Measurements from ENCODE around the gene ADRA2B. TPM values are rescaled to one million over a fixed set of nuclear protein-coding genes. Genes with fewer than 3 reads are reported as not detected.

Gene ADRA2B
- total RNA-seq, 1 donor from 2014 or later, result 0.14 TPM

DNA sequence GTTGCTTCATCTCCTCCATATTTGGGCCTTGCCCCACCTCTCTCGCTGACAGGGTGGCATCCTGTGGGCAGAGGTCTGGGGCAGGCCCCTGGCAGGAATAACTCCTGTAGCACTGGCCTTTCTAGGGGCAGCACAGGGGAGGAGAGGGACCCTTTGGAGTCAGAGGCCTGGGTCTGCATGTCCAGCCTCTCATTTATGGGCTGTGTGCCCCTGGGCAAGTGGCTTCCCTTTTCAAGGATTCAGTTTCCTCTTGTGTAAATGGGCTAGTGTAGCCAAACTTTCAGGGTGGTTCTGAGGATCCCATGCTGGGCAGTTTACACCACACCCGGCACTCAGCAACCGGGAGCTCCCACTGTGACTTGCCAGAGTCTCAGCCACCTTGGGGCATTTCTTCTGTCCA, 23.4 kb downstream of the ADRA2B start:
- DNase-seq (peak; percentile 41), ATAC-seq (peak; percentile 31)
- Histone ChIP-seq H3K27me3 (no peaks in the 10 kb centered on the region), H3K36me3 (no peaks in the 10 kb centered on the region), H3K27ac (no peak overlapping the region), H3K9me3 (no peaks in the 10 kb centered on the region), H3K4me1 (no peaks in the 10 kb centered on the region), H3K4me3 (no peak overlapping the region)
- TF ChIP-seq, protein P1, sequence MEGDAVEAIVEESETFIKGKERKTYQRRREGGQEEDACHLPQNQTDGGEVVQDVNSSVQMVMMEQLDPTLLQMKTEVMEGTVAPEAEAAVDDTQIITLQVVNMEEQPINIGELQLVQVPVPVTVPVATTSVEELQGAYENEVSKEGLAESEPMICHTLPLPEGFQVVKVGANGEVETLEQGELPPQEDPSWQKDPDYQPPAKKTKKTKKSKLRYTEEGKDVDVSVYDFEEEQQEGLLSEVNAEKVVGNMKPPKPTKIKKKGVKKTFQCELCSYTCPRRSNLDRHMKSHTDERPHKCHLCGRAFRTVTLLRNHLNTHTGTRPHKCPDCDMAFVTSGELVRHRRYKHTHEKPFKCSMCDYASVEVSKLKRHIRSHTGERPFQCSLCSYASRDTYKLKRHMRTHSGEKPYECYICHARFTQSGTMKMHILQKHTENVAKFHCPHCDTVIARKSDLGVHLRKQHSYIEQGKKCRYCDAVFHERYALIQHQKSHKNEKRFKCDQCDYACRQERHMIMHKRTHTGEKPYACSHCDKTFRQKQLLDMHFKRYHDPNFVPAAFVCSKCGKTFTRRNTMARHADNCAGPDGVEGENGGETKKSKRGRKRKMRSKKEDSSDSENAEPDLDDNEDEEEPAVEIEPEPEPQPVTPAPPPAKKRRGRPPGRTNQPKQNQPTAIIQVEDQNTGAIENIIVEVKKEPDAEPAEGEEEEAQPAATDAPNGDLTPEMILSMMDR (IDR thresholded peaks at IDR 0.05), result no peak
- intact Hi-C loops (cut with DNase I), result no loop called here

DNA sequence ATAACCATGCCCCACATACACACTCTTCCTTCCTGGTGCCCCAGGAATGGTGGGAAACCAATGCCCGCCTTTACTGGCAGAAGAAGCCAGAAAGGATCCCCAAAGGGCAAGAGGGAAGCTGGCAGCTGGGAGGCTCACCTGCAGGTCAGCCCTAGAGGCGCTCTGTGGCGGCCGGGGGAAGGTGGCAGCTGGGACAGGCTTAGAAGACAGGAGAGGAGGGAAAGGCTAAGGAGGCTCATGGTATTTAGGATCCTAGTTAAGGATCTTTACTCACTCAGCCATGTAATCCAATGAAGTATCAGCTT, 23.8 kb downstream of the ADRA2B start:
- Histone ChIP-seq H3K27me3 (no peaks in the 10 kb centered on the region), H3K27ac (no peak overlapping the region), H3K9me3 (no peaks in the 10 kb centered on the region), H3K36me3 (no peaks in the 10 kb centered on the region), H3K4me1 (no peaks in the 10 kb centered on the region), H3K4me3 (no peak overlapping the region)
- no peak for ATAC-seq
- TF ChIP-seq, protein P1 (IDR thresholded peaks at IDR 0.05), result no peak
- intact Hi-C loops (cut with DNase I), result no loop called here
- DNase-seq, result no peak

- TF ChIP-seq, protein P1 (IDR thresholded peaks at IDR 0.05), result no peak
- Histone ChIP-seq H3K9me3 (no peaks in the 10 kb centered on the region), H3K27me3 (no peaks in the 10 kb centered on the region), H3K27ac (no peak overlapping the region), H3K4me3 (no peak overlapping the region), H3K36me3 (no peaks in the 10 kb centered on the region), H3K4me1 (no peaks in the 10 kb centered on the region)
- ATAC-seq (no peak), DNase-seq (peak; percentile 61)
- intact Hi-C loops (cut with DNase I), result no loop called here
Measured at GRCh38 chr2:96091711-96092572, 24.4 kb downstream of the ADRA2B start.

GRCh38 chr2:96091141-96091710, 25.1 kb downstream of the ADRA2B start:
- intact Hi-C loops (cut with DNase I), result no loop called here
- H3K27me3 ChIP-seq, result no peaks in the 10 kb centered on the region
- ATAC-seq (no peak), DNase-seq (peak; percentile 49)
- H3K36me3 ChIP-seq, result no peaks in the 10 kb centered on the region
- no peaks in the 10 kb centered on the region for H3K9me3 ChIP-seq
- TF ChIP-seq, protein P1 (IDR thresholded peaks at IDR 0.05), result no peak
- H3K4me1 ChIP-seq, result no peaks in the 10 kb centered on the region
- no peak overlapping the region for H3K4me3 ChIP-seq
- H3K27ac ChIP-seq, result no peak overlapping the region

GRCh38 chr2:96090196-96090926, 26.0 kb downstream of the ADRA2B start:
- intact Hi-C loops (cut with DNase I), result no loop called here
- ATAC-seq (no peak), DNase-seq (no peak)
- Histone ChIP-seq H3K9me3 (no peaks in the 10 kb centered on the region), H3K27ac (no peak overlapping the region), H3K4me1 (no peaks in the 10 kb centered on the region), H3K36me3 (no peaks in the 10 kb centered on the region), H3K27me3 (no peaks in the 10 kb centered on the region), H3K4me3 (no peak overlapping the region)
- TF ChIP-seq, protein P1 (IDR thresholded peaks at IDR 0.05), result no peak

Data from upper lobe of right lung (tissue), 1 donor.